CD14-positive monocyte (primary cell): ENCODE results near the gene AFF2. TPM values are rescaled to one million over a fixed set of nuclear protein-coding genes. Genes with fewer than 3 reads are reported as not detected.

Experiments
- DNase-seq, 3 donors: peaks; one replicate each; pipeline ENCODE4 v3.0.0-alpha.2; 2011 to 2022
- H2AFZ ChIP-seq: 2 replicates; pipeline ENCODE4 v1.6.0; 2012; ENCODE audit warnings: mild to moderate bottlenecking, low read depth, low read length, inconsistent platforms; ENCODE audit not compliant: insufficient read depth, poor library complexity, severe bottlenecking
- H3K27ac ChIP-seq, 2 donors: 1 replicate in 1 of 2; 2 replicates in 1 of 2; pipeline ENCODE4 v1.5.1; 2012 to 2013; ENCODE audit warnings: low read length in 2 of 2, control low read depth in 1 of 2, inconsistent platforms in 1 of 2, low read depth in 1 of 2, mild to moderate bottlenecking in 1 of 2
- H3K27me3 ChIP-seq, 2 donors: one replicate each; pipeline versions ENCODE4 v1.6.0 to v1.6.1; 2011 to 2013; ENCODE audit warnings: low read length in 2 of 2; ENCODE audit not compliant: control insufficient read depth in 2 of 2, insufficient read depth in 2 of 2
- H3K36me3 ChIP-seq, 2 donors: replicated peaks in 1 of 2; 1 replicate in 1 of 2; 2 replicates in 1 of 2; pipeline versions ENCODE4 v1.5.1 to v1.6.1; 2012 to 2013; ENCODE audit warnings: low read length in 2 of 2, control low read depth in 1 of 2, inconsistent platforms in 1 of 2, mild to moderate bottlenecking in 1 of 2; ENCODE audit not compliant: insufficient read depth in 2 of 2, control insufficient read depth in 1 of 2
- H3K4me1 ChIP-seq, 2 donors: 1 replicate in 1 of 2; 2 replicates in 1 of 2; pipeline versions ENCODE4 v1.5.1 to v1.6.1; 2012 to 2013; ENCODE audit warnings: low read length in 2 of 2, control low read depth in 1 of 2, inconsistent platforms in 1 of 2, mild to moderate bottlenecking in 1 of 2, moderate library complexity in 1 of 2; ENCODE audit not compliant: insufficient read depth in 2 of 2, control insufficient read depth in 1 of 2
- H3K4me2 ChIP-seq: replicated peaks from 2 replicates; pipeline ENCODE3; 2012; ENCODE audit warnings: low read length, moderate library complexity, mild to moderate bottlenecking; ENCODE audit not compliant: poor library complexity, severe bottlenecking; ENCODE audit errors: extremely low read depth
- H3K4me3 ChIP-seq, 3 experiments: fragments of 200-600 bp in 1 of 3; sonication (generic) in 1 of 3; replicated peaks in 1 of 3; 1 replicate in 2 of 3; 2 replicates in 1 of 3; pipeline ENCODE4 v1.5.1; 2011 to 2013; ENCODE audit warnings: low read length in 3 of 3, mild to moderate bottlenecking in 3 of 3, control low read depth in 2 of 3, low read depth in 2 of 3, inconsistent platforms in 1 of 3, moderate library complexity in 1 of 3
- H3K79me2 ChIP-seq: 2 replicates; pipeline ENCODE4 v1.6.0; 2012; ENCODE audit warnings: mild to moderate bottlenecking, control low read depth, inconsistent platforms, low read length, moderate library complexity; ENCODE audit not compliant: insufficient read depth
- H3K9ac ChIP-seq: 2 replicates; pipeline ENCODE4 v1.6.0; 2017; ENCODE audit warnings: low read length, mild to moderate bottlenecking; ENCODE audit not compliant: insufficient read depth, poor library complexity, severe bottlenecking
- H3K9me3 ChIP-seq, 2 donors: replicated peaks in 1 of 2; 1 replicate in 1 of 2; 2 replicates in 1 of 2; pipeline versions ENCODE4 v1.5.1 to v1.6.1; 2012 to 2013; ENCODE audit warnings: low read length in 2 of 2, control low read depth in 1 of 2; ENCODE audit not compliant: control insufficient read depth in 1 of 2, insufficient read depth in 1 of 2
- H4K20me1 ChIP-seq: 2 replicates; pipeline ENCODE4 v1.6.0; 2012; ENCODE audit warnings: mild to moderate bottlenecking, low read length, control low read depth, moderate library complexity; ENCODE audit not compliant: insufficient read depth
- H3K27ac Mint-ChIP-seq, 7 donors: one replicate each; pipeline ENCODE4 v1.8.0; 2020; ENCODE audit warnings: mild to moderate bottlenecking in 7 of 7, mixed read lengths in 7 of 7, moderate library complexity in 6 of 7, inconsistent platforms in 2 of 7
- H3K27me3 Mint-ChIP-seq, 3 donors: one replicate each; pipeline ENCODE4 v1.8.0; 2021 to 2022; ENCODE audit warnings: low read depth in 3 of 3, mild to moderate bottlenecking in 3 of 3, mixed read lengths in 3 of 3, moderate library complexity in 3 of 3, inconsistent platforms in 1 of 3
- H3K36me3 Mint-ChIP-seq, 2 donors: one replicate each; pipeline ENCODE4 v1.8.0; 2020; ENCODE audit warnings: mixed read lengths in 2 of 2, inconsistent platforms in 1 of 2, mild to moderate bottlenecking in 1 of 2
- H3K4me1 Mint-ChIP-seq: one replicate; pipeline ENCODE4 v1.8.0; 2020; ENCODE audit warnings: mild to moderate bottlenecking, mixed read lengths
- H3K4me3 Mint-ChIP-seq, 2 donors: one replicate each; pipeline ENCODE4 v1.8.0; 2020; ENCODE audit warnings: mild to moderate bottlenecking in 2 of 2, mixed read lengths in 2 of 2, moderate library complexity in 1 of 2
- H3K9me3 Mint-ChIP-seq, 7 donors: one replicate each; pipeline ENCODE4 v1.8.0; 2020 to 2022; ENCODE audit warnings: mixed read lengths in 7 of 7, mild to moderate bottlenecking in 6 of 7, moderate library complexity in 6 of 7, inconsistent platforms in 2 of 7
- WGBS: methylation state at CpG from one replicate; pipeline ENCODE4 v1.1.5; 2013; ENCODE audit warnings: missing lambda C conversion rate; ENCODE audit not compliant: insufficient coverage; 5-methylcytosine and 5-hydroxymethylcytosine counted together
- intact Hi-C, 2 donors: fragments of 100-400 bp; cut with micrococcal nuclease; formaldehyde crosslinking; loops; one replicate each; pipeline versions ENCODE4 v1.15.0 to v1.15.1; 2023
- polyA plus RNA-seq, 3 donors: library from polyadenylated mRNA; depleted of rRNA in 1 of 3; unstranded in 2 of 3; stranded (reverse) in 1 of 3; fragments of 300-500 nt in 2 of 3; fragments of >200 nt in 1 of 3; fragmentation: Illumina TruSeq in 2 of 3; gene quantifications; 1 replicate in 2 of 3; 2 replicates in 1 of 3; pipeline ENCODE4 v1.2.3, GENCODE V29; 2012 to 2021
- TF ChIP-seq, protein P1 (sequence below): fragments of 200-600 bp; IDR thresholded peaks from one replicate; pipeline ENCODE4 v1.8.0; 2022; ENCODE audit warnings: antibody characterized with exemption, mild to moderate bottlenecking

The AFF2 gene
- polyA plus RNA-seq, 3 donors, result 0.07 to 1.1 (median 0.70) TPM

DNA sequence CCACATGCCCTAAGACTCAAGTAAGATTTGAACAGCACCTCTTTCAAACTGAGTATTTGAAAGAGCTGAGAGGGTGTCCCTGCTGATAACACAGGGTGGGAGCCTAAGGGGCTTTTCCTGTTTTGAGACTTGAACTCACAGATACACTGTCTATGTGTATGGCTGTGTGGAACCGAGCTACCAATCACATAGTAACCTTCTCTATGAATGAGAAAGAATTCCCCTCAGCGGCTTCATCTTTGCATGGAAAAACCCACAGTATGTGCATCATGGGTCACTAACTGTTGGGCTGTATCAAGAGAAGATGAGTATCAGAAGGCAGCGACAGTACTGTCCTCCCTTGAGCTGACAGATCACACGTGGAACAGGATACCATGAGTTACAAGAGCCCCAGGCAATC is 336.3 kb downstream of the AFF2 start:
- no peaks in the 10 kb centered on the region for H3K4me1 Mint-ChIP-seq
- peaks cover 3% of the 10 kb centered on the region in 2 donors for H3K36me3 Mint-ChIP-seq
- Histone ChIP-seq H3K9ac (no peak overlapping the region), H3K9me3 (no peaks in the 10 kb centered on the region), H3K4me2 (no peak overlapping the region), H4K20me1 (no peaks in the 10 kb centered on the region), H2AFZ (no peak overlapping the region), H3K4me3 (no peak overlapping the region), H3K36me3 (no peaks in the 10 kb centered on the region), H3K79me2 (no peaks in the 10 kb centered on the region), H3K4me1 (no peaks in the 10 kb centered on the region), H3K27ac (no peak overlapping the region), H3K27me3 (no peaks in the 10 kb centered on the region)
- no peak overlapping the region for H3K4me3 Mint-ChIP-seq
- H3K27me3 Mint-ChIP-seq, result peaks cover 0 to 5% (median 1%) of the 10 kb centered on the region in 3 donors
- H3K9me3 Mint-ChIP-seq, result peaks cover 0 to 3% (median 0%) of the 10 kb centered on the region in 7 donors
- H3K27ac Mint-ChIP-seq, result no peak overlapping the region
- TF ChIP-seq, protein P1, sequence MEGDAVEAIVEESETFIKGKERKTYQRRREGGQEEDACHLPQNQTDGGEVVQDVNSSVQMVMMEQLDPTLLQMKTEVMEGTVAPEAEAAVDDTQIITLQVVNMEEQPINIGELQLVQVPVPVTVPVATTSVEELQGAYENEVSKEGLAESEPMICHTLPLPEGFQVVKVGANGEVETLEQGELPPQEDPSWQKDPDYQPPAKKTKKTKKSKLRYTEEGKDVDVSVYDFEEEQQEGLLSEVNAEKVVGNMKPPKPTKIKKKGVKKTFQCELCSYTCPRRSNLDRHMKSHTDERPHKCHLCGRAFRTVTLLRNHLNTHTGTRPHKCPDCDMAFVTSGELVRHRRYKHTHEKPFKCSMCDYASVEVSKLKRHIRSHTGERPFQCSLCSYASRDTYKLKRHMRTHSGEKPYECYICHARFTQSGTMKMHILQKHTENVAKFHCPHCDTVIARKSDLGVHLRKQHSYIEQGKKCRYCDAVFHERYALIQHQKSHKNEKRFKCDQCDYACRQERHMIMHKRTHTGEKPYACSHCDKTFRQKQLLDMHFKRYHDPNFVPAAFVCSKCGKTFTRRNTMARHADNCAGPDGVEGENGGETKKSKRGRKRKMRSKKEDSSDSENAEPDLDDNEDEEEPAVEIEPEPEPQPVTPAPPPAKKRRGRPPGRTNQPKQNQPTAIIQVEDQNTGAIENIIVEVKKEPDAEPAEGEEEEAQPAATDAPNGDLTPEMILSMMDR, result no peak
- no CpG with 5 or more reads among the region's 4 CpGs for WGBS
- no peak for DNase-seq
- intact Hi-C loops, result no loop called here

DNA sequence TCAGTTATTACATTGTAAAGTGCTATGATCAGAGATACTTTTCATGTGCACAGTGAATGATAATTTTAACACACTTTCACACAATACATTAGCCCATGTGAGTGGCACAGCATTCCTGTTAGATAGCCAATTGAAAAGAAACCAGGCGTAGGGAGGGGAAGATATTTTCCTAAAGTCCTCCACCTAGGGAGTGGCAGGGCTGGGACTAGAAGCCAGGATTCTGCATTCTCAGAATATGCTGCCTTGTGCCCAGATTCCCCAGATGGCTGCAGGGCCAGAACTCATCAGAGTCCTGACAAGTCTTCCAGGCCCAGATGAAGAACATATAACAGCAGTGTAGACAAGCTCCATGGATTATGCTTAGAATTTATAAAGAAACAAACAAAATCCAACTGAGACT is 350.2 kb downstream of the AFF2 start:
- no peak overlapping the region for H2AFZ ChIP-seq
- intact Hi-C loops, result no loop called here
- no peaks in the 10 kb centered on the region for H3K27me3 Mint-ChIP-seq
- H3K4me3 Mint-ChIP-seq, result no peak overlapping the region
- H3K9me3 Mint-ChIP-seq, result no peaks in the 10 kb centered on the region
- H3K36me3 ChIP-seq, result no peaks in the 10 kb centered on the region
- H3K9ac ChIP-seq, result no peak overlapping the region
- no peaks in the 10 kb centered on the region for H3K36me3 Mint-ChIP-seq
- H3K4me3 ChIP-seq, result no peak overlapping the region
- H3K4me1 Mint-ChIP-seq, result no peaks in the 10 kb centered on the region
- TF ChIP-seq, protein P1, result no peak
- no peaks in the 10 kb centered on the region for H3K79me2 ChIP-seq
- no peak for DNase-seq
- H3K4me1 ChIP-seq, result no peaks in the 10 kb centered on the region
- no peak overlapping the region for H3K4me2 ChIP-seq
- no peak overlapping the region for H3K27ac Mint-ChIP-seq
- WGBS, result no CpG with 5 or more reads among the region's 1 CpG
- H3K27ac ChIP-seq, result no peak overlapping the region
- H3K9me3 ChIP-seq, result no peaks in the 10 kb centered on the region
- H4K20me1 ChIP-seq, result no peaks in the 10 kb centered on the region
- H3K27me3 ChIP-seq, result no peaks in the 10 kb centered on the region
